ELF-1 (cell line): Measurements from ENCODE around the gene PIK3C2B.

Source experiments
- DNase-seq: peaks from one replicate; pipeline ENCODE4 v3.0.0-alpha.2; 2016; ENCODE audit warnings: low read depth, low spot score

PIK3C2B gene

GRCh38 chr1:204478172-204478899, 16.3 kb downstream of the PIK3C2B start:
- peak; percentile 30 for DNase-seq

- DNase-seq = no peak
These were observed 17.4 kb downstream of the PIK3C2B start for GRCh38 chr1:204477036-204477740.

DNA sequence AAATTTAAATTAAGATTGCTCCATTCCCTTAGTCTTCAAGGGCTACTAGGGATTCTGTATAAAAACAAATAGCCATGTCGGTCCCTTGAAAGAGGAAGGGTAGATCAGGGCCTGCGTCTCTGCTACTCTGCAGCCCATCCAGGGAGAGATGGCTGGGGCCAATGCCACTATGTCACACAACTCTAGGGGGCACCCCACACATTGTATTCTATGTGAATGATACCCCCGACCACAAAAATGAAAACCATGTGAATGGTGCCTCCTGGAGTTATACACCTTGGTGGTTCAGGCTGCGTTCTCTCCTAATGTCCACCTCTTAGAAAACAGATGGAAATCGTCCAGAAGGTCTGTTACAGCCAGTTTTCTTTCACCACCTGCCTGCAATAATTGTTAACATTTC, 18.0 kb downstream of the PIK3C2B start:
- no peak for DNase-seq

DNA sequence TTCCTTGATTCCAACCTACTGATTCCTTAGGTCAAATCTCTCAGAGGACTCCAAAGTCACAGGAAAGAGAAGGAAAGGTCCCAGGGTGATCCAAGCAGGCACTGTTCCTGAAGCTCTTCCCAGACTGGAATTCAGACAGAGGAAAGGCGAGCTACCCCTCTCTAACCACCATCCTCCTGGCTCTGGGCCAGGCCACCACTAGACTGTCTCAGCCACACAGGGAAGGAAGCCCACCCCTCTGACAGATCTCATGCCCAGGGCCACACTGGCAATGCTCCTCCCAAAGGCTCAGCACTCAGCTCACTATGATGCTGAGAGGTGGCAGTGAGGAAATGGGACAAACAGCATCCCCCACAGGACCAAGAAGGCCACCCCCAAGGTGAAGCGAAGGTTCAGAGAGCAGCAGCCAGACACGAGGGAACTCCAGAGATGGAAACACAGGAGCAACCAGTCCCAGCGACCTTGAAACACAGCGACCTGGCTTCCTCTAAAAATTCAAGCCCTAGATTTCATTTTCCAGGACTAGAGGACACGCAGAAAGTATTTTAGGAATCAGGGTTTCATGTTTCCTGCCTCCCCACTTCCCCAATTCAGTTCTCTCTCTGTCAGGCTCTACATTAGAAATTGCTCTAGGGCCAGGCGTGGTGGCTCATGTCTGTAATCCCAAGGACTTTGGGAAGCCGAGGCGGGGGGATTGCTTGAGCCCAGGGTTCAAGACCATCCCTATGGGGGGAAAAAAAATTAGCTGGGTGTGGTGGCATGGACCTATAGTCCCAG, 18.8 kb downstream of the PIK3C2B start:
- DNase-seq = no peak

DNA sequence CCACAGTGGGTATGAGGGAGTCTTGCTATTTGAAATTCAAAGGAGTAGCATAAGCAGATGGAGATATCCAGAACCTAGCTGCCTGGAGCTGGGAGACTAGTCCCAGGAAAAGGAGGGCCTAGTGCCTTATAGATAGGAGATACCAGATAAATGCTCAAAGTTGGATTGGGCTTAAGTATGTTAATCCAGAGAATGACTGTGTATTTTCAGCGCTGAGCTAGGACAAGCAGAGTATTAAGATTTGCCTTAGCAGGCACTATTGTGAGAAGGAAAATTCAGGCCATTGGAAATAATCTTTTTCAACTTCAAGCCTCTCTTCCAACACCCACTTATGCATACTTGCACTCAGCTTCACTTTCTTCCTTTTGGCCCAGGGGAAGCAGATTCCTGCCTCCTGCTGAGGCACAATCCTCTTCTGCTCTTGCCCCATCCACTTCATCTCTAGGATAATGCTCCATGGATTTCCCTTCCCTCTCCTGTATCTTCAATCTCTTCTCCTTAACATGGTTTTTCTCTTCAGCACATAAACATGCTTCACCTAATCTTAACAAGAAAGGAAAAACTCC, 21.1 kb downstream of the PIK3C2B start:
- no peak for DNase-seq

DNA sequence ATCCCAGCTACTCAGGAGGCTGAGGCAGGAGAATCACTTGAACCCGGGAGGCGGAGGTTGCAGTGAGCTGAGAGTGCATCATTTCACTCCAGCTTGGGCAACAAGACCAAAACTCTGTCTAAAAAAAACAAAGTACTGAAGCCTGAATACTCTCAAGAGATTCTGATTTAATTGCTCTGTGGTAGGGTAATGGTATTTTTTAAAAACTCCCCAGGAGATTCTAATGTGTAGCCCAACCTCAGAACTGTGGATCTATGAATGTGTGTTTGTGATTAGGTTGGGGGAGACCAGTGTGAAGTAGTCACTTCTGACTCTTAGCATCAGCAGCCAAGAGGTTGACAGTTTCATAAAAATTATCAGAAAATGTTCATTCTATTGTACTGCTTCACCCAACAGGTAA, 21.9 kb downstream of the PIK3C2B start:
- DNase-seq = no peak

- no peak for DNase-seq
These were observed 22.9 kb downstream of the PIK3C2B start for GRCh38 chr1:204471687-204472086.

GRCh38 chr1:204469304-204469703, 25.3 kb downstream of the PIK3C2B start:
- no peak for DNase-seq

GRCh38 chr1:204468766-204469302, 25.8 kb downstream of the PIK3C2B start:
- no peak for DNase-seq

DNA sequence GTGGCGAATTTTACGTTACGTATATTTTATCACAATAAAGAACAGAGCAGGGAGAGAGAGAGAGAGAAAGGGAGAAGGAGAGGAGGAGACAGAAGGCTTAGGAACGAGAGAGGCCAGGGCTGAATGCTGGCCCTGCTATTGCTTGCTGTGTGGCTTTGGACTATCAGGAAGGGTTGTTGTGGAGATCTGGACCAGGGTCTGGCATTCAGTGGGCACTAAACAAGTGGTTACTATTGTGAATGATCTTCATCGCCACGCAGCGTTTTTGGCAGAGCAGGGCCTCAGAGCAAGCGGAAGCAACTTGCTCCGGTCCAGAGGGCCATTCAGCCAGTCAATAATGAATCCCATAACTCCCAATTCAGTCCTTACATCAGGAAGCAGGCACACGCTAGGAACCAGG, 26.4 kb downstream of the PIK3C2B start:
- DNase-seq = no peak

- no peak for DNase-seq
These were observed 27.9 kb downstream of the PIK3C2B start for GRCh38 chr1:204466416-204467405.

GRCh38 chr1:204465546-204466415, 28.8 kb downstream of the PIK3C2B start:
- peak; percentile 57 for DNase-seq

- DNase-seq = no peak
These were observed 29.9 kb downstream of the PIK3C2B start for GRCh38 chr1:204464701-204465100.

DNA sequence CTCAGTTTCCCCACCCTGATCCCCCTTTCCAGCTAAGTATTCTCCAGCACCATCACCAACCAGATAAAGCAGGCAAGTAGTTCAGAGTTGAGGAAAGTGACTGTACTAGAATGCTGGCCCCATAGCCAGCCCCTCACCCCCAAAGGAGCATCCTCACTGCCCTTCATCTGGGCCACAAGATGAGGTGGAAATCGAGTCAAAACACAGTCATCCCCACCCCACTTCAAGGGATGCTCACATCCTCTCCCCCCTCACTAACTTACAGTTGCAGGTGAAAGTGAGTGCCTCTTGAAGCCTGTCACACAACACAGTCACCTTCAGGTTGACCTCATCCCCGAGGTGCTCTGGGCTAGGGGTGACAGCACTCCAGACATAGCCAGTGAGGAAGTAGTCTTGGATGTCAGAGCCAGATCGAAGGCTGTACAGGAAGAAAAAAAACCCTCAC, 30.4 kb downstream of the PIK3C2B start:
- no peak for DNase-seq

DNA sequence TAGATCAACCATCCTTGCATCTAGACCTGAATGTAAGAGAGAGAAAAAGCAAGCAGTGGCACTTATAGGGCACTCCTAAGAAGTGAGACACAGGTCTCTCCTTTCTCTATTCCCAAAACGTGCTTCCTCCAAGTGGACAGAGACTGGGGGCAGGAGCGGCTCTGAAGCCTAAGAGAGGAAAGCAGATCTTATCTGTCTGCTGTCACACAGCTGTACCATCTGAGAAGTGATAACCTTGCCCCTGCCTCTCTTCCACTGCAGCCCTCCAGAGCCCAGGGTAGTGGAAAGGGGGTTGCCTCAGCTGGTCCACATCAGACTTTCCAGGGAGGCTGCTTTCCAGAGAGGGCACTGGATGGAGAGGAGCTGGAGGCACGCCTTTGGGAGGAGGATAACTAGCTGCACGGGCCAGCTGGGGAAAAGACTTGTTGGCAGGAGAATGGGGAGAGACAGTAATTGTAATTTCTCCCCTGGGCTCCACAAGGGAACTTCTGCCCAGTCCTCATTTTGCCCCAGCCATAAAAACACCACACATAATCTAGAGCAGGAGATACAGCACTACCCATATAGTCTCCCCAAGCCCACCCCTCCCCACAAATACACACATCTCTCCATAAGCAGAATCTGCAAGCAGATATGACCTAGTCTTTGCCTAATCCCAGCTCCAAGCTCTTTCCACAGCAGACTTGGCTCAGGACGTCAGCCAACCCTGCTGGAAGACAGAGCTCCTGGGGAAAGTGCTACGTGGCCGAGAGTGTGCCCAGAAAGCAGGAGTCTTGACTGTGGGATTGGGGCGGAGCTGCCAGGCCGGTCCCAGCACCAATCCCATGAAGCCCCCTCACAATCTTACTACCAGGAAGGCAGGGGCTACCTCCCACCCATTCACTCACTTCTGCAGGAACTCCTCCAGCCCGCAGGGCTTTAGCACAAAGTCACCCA, 31.2 kb downstream of the PIK3C2B start:
- no peak for DNase-seq

- no peak for DNase-seq
These were observed 32.4 kb downstream of the PIK3C2B start for GRCh38 chr1:204462229-204462561.

DNA sequence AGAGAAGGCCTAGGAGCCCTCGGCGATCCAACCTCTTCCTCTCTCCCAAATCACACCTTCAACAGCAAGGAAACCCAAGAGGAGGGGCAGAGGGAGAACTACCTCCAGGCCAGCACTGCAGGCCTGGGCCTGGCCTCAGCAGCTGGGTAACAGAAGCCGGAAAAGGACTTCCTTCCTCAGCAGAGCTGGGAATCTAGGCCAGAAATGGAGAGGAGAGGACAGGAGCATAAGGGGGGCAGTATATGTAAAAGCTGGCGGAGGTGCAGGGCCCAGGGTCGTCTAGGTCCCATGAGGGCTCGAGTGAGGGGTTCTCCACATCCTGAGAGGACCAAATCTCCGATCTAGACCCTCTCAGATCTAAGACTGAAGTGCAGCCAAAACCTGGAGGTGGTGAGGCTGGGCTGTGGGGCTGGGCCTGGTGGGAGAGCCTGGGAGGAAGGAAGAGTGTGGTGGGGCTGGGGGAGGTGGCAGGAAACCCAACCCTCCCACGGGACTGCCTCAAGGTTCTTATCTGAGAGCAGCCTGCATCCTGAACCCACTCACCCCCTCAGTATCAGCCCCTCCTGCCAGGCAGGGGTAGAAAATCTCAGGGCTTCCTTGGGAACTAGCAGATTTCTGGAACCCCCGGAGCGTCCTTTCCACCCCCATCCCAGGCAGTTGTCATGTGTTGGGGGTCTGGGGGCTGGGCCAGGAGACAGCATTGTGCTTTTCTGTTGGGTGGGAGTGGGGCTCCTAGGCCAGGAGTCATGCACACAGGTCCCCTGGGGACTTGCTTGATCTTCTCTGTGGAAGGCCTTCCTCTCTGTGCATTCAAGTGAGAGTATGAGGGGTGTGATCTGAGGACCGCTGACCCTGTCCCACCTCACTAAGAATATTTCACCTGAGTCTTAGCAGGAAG, 33.0 kb downstream of the PIK3C2B start:
- no peak for DNase-seq

DNA sequence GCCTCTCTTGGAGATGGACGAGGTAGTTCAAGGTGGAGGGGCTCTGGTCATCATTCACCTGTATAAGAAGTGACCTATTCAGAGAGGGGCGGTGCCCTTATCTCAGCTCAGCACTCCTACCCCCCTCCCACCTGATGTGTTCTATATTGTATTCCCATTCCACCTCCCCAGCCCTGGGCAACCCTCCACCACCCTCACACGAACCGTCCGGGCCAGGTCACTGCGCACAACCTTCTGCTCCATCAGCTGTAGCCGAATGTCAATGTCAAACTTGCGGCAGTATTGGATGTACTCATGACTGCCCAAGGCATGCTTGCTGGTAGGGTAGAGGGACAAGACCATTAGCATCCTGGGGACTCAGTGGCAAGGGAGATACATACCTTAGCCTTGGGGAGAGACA, 34.3 kb downstream of the PIK3C2B start:
- DNase-seq = no peak
